GM23338 (cell line): ENCODE measurements around the gene ZFR2. TPM values are rescaled to one million over a fixed set of nuclear protein-coding genes. Genes with fewer than 3 reads are reported as not detected.

ENCODE experiments used
- ATAC-seq: fragments of 200-7000 bp; cut with Tn5 transposase; 3 replicates; pipeline ENCODE4 v1.9.1; 2020
- DNase-seq: peaks from one replicate; pipeline ENCODE4 v3.0.0-alpha.2; 2015; ENCODE audit warnings: low spot score
- H2AFZ ChIP-seq: fragments of 200-600 bp; sonication (generic); 2 replicates; pipeline ENCODE4 v1.8.0; 2016; ENCODE audit warnings: antibody characterized with exemption, mild to moderate bottlenecking, moderate library complexity
- H3F3A ChIP-seq: fragments of 200-600 bp; sonication (generic); replicated peaks from 2 replicates; pipeline ENCODE4 v1.8.0; 2017; ENCODE audit warnings: antibody characterized with exemption, mixed run types, low read depth
- H3K27ac ChIP-seq: fragments of 200-600 bp; sonication (generic); 2 replicates; pipeline ENCODE4 v1.6.1; 2016; ENCODE audit warnings: low read depth
- H3K27me3 ChIP-seq: fragments of 200-600 bp; sonication (generic); 2 replicates; pipeline ENCODE4 v1.8.0; 2016; ENCODE audit warnings: mild to moderate bottlenecking, mixed run types, moderate library complexity; ENCODE audit not compliant: insufficient read depth
- H3K36me3 ChIP-seq: fragments of 200-600 bp; sonication (generic); 2 replicates; pipeline ENCODE4 v1.8.0; 2016; ENCODE audit warnings: mild to moderate bottlenecking; ENCODE audit not compliant: insufficient read depth
- H3K4me1 ChIP-seq: fragments of 200-600 bp; sonication (generic); 2 replicates; pipeline ENCODE4 v1.8.0; 2016; ENCODE audit warnings: mild to moderate bottlenecking, moderate library complexity; ENCODE audit not compliant: insufficient read depth
- H3K4me2 ChIP-seq: fragments of 200-600 bp; sonication (generic); 2 replicates; pipeline ENCODE4 v1.7.1; 2017; ENCODE audit warnings: mixed run types
- H3K4me3 ChIP-seq: fragments of 200-600 bp; sonication (generic); 2 replicates; pipeline ENCODE4 v1.6.1; 2016; ENCODE audit warnings: mixed run types
- H3K79me2 ChIP-seq: fragments of 200-600 bp; sonication (generic); replicated peaks from 2 replicates; pipeline ENCODE4 v1.8.0; 2017; ENCODE audit warnings: mild to moderate bottlenecking; ENCODE audit not compliant: insufficient read depth
- H3K9me2 ChIP-seq: fragments of 200-600 bp; sonication (generic); 2 replicates; pipeline ENCODE4 v1.8.0; 2017; ENCODE audit not compliant: insufficient read depth
- H4K20me1 ChIP-seq: fragments of 200-600 bp; sonication (generic); replicated peaks from 2 replicates; pipeline ENCODE4 v1.8.0; 2017; ENCODE audit warnings: mild to moderate bottlenecking; ENCODE audit not compliant: insufficient read depth
- H3K27ac Mint-ChIP-seq: 2 replicates; pipeline ENCODE4 v1.8.0; 2020; ENCODE audit warnings: inconsistent platforms, mild to moderate bottlenecking, moderate library complexity, mixed read lengths
- H3K27me3 Mint-ChIP-seq: 3 replicates; pipeline ENCODE4 v1.8.0; 2022; ENCODE audit warnings: low read depth, mild to moderate bottlenecking, moderate library complexity, mixed read lengths, inconsistent platforms; ENCODE audit not compliant: insufficient read depth, poor library complexity
- H3K36me3 Mint-ChIP-seq: 3 replicates; pipeline ENCODE4 v1.8.0; 2021; ENCODE audit warnings: low read depth, mild to moderate bottlenecking, inconsistent platforms, moderate library complexity, mixed read lengths
- H3K4me1 Mint-ChIP-seq: 3 replicates; pipeline ENCODE4 v1.8.0; 2020; ENCODE audit warnings: mild to moderate bottlenecking, inconsistent platforms, mixed read lengths
- H3K4me3 Mint-ChIP-seq: 3 replicates; pipeline ENCODE4 v1.8.0; 2021; ENCODE audit warnings: moderate library complexity, mild to moderate bottlenecking, inconsistent platforms, mixed read lengths
- H3K9me3 Mint-ChIP-seq: 3 replicates; pipeline ENCODE4 v1.8.0; 2020; ENCODE audit warnings: moderate library complexity, mild to moderate bottlenecking, inconsistent platforms, mixed read lengths
- CREB1 ChIP-seq: fragments of 250-450 bp; sonication (Bioruptor Pico); IDR thresholded peaks from 2 replicates; pipeline ENCODE4 v1.5.0; 2020; ENCODE audit warnings: low read depth, mild to moderate bottlenecking, moderate library complexity
- CTCF ChIP-seq, 2 experiments: fragments of 200-600 bp in 1 of 2; sonication (generic) in 1 of 2; conservative IDR thresholded peaks; 2 replicates each; pipeline versions ENCODE4 v1.5.1 to v1.6.1; 2016 to 2017; ENCODE audit warnings: antibody characterized with exemption in 2 of 2, low read depth in 2 of 2, mild to moderate bottlenecking in 2 of 2, moderate library complexity in 1 of 2
- ETS1 ChIP-seq: IDR thresholded peaks from 2 replicates; pipeline ENCODE4 v1.6.1; 2016; ENCODE audit warnings: antibody characterized with exemption
- EZH2phosphoT487 ChIP-seq: fragments of 200-600 bp; sonication (generic); IDR thresholded peaks from one replicate; pipeline ENCODE4 v1.8.1; 2018; ENCODE audit warnings: antibody characterized with exemption; ENCODE audit not compliant: unreplicated experiment
- JUNB ChIP-seq: IDR thresholded peaks from one replicate; pipeline ENCODE4 v1.6.1; 2016; ENCODE audit warnings: antibody characterized with exemption; ENCODE audit not compliant: unreplicated experiment
- NANOG ChIP-seq: IDR thresholded peaks from 2 replicates; pipeline ENCODE4 v1.6.1; 2016; ENCODE audit warnings: antibody characterized with exemption, borderline replicate concordance
- POLR2AphosphoS5 ChIP-seq: IDR thresholded peaks from 2 replicates; pipeline ENCODE4 v1.6.1; 2016; ENCODE audit warnings: antibody characterized with exemption, low read depth
- REST ChIP-seq: IDR thresholded peaks from one replicate; pipeline ENCODE4 v1.6.1; 2018; ENCODE audit warnings: antibody characterized with exemption; ENCODE audit not compliant: unreplicated experiment
- STAT1 ChIP-seq: IDR thresholded peaks from one replicate; pipeline ENCODE4 v1.6.1; 2016; ENCODE audit warnings: antibody characterized with exemption; ENCODE audit not compliant: unreplicated experiment
- ZNF114 ChIP-seq: fragments of 250-450 bp; sonication (Bioruptor Pico); IDR thresholded peaks from 2 replicates; pipeline ENCODE4 v1.5.0; 2020; ENCODE audit warnings: mild to moderate bottlenecking, moderate library complexity
- ZNF331 ChIP-seq: fragments of 250-450 bp; sonication (Bioruptor Pico); IDR thresholded peaks from 2 replicates; pipeline ENCODE4 v1.5.0; 2020; ENCODE audit warnings: low read depth, mild to moderate bottlenecking, moderate library complexity
- ZNF462 ChIP-seq: fragments of 250-450 bp; sonication (Bioruptor Pico); IDR thresholded peaks from 2 replicates; pipeline ENCODE4 v1.5.0; 2020; ENCODE audit warnings: mild to moderate bottlenecking, moderate library complexity
- polyA plus RNA-seq: library from polyadenylated mRNA; unstranded; fragments of >200 nt; fragmentation: Nextera tagmentation; extraction: Ambion mirVana; gene quantifications from 2 replicates; pipeline ENCODE4 v1.2.1, GENCODE V29; 2016
- total RNA-seq: library from RNA; depleted of rRNA; stranded (reverse); fragments of >200 nt; shearing (Covaris generic); gene quantifications from 2 replicates; pipeline ENCODE4 v1.2.3, GENCODE V29; 2014

Gene ZFR2
- total and polyA plus RNA-seq, 2 experiments from 2014 or later, result 15.8 to 31.3 TPM

- TF ChIP-seq ZNF462 (CRISPR knock-in tag), result no peak
- no peak for TF ChIP-seq STAT1
Observed at GRCh38 chr19:3762130-3762473, 106.7 kb downstream of the ZFR2 start (continued).

DNA sequence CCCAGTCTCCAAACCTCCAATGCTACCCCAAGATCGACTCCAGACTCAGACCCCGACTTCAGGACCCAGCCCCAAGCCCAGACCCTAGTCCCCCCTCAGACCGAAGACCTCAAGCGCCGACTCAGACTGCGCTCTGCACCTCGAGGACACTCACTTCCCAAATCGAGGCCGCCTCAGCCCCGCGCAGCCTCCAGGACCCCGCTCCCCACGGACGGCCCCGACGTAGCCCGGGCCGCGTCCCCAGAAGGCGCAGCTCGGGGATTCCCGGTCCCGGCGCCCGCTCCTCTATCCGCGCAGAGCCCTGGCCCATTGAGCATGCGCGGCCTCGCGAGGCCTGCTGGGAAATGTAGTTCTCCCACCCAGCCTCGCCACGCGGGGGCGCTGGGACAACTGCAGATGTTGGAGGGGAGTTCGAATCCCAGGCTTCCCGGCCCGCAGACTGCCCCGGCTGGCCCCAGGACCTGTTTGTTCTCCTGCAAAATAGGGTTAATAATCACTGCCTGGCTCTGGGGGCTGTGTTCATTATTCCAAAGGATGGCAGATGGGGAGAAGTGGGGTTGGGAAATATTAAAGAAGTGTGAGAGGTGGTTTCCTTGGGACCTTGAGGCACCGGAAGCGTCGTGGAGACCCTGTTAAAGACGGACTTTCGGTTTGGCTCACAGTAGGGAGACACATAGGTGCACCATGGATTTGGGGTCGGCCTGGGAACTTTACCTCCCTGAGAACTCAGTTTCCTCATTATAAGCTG, 107.3 kb downstream of the ZFR2 start, which contains the start of gene APBA3:
TSS of gene APBA3 (minus strand) at position 311 of the 748 bp plus-strand sequence. CDS start 1,428 bp downstream, outside the sequence.
- Histone ChIP-seq H3F3A (no peaks in the 10 kb centered on the region), H3K4me2 (peak within 1 kb of the TSS; percentile 93), H3K4me1 (peaks cover 3% of the 10 kb centered on the region), H3K27me3 (no peaks in the 10 kb centered on the region), H3K4me3 (peak within 1 kb of the TSS; percentile 99), H3K79me2 (peaks cover 22% of the 10 kb centered on the region), H2AFZ (peak within 1 kb of the TSS; percentile 96), H3K9me2 (no peaks in the 10 kb centered on the region; the same call in 1 of the 2 replicates), H3K27ac (peak within 1 kb of the TSS; percentile 73), H4K20me1 (no peaks in the 10 kb centered on the region), H3K36me3 (no peaks in the 10 kb centered on the region)
- peak within 1 kb of the TSS; percentile 97 for H3K27ac Mint-ChIP-seq
- peak within 1 kb of the TSS; percentile 96 for H3K4me3 Mint-ChIP-seq
- H3K27me3 Mint-ChIP-seq, result peaks cover 11% of the 10 kb centered on the region
- peaks cover 2% of the 10 kb centered on the region; the same call in 1 of the 3 replicates for H3K9me3 Mint-ChIP-seq
- ATAC-seq (peak; percentile 79), DNase-seq (peak; percentile 94)
- H3K36me3 Mint-ChIP-seq, result peaks cover 4% of the 10 kb centered on the region; the same call in 2 of the 3 replicates
- TF ChIP-seq POLR2AphosphoS5 (peak; percentile 95), NANOG (no peak), CREB1 (peak; percentile 50; the same call in 1 of the 2 replicates), ETS1 (peak; percentile 90), ZNF114 (CRISPR knock-in tag) (peak; percentile 40; the same call in 1 of the 2 replicates), REST (no peak), CTCF (conservative IDR thresholded peaks at IDR 0.05; ENCODE audit: low read depth in 2 of 2) (peak; percentile 58 to 79), EZH2phosphoT487 (no peak), ZNF331 (CRISPR knock-in tag) (no peak), STAT1 (no peak), JUNB (no peak)
- peaks cover 4% of the 10 kb centered on the region for H3K4me1 Mint-ChIP-seq
